IPS-18a (cell line): ENCODE results near the gene PCDHGA1.

Experiments
- H3K27ac ChIP-seq: one replicate; pipeline ENCODE4 v1.5.1; 2013; ENCODE audit warnings: low read length
- H3K27me3 ChIP-seq: one replicate; pipeline ENCODE4 v1.6.1; 2013; ENCODE audit warnings: mild to moderate bottlenecking, low read length; ENCODE audit not compliant: control insufficient read depth, insufficient read depth
- H3K36me3 ChIP-seq: one replicate; pipeline ENCODE4 v1.6.1; 2013; ENCODE audit warnings: low read depth, low read length; ENCODE audit not compliant: control insufficient read depth
- H3K4me1 ChIP-seq: one replicate; pipeline ENCODE4 v1.6.1; 2013; ENCODE audit warnings: low read depth, low read length; ENCODE audit not compliant: control insufficient read depth
- H3K4me3 ChIP-seq: one replicate; pipeline ENCODE4 v1.5.1; 2013; ENCODE audit warnings: low read length
- H3K9ac ChIP-seq: one replicate; pipeline ENCODE4 v1.6.1; 2013; ENCODE audit warnings: mild to moderate bottlenecking, low read length, moderate library complexity
- H3K9me3 ChIP-seq: one replicate; pipeline ENCODE4 v1.6.1; 2013; ENCODE audit warnings: low read depth, low read length; ENCODE audit not compliant: control insufficient read depth

PCDHGA1 gene

GRCh38 chr5:141484641-141485311 lies 154.5 kb downstream of the PCDHGA1 start, which contains the start of gene PCDHGC4:
PCDHGC4 (plus strand) TSS chr5:141485030; CDS start chr5:141485174, 144 bp downstream.
- Histone ChIP-seq H3K27ac (peak within 1 kb of the TSS; percentile 76), H3K4me1 (peaks cover 23% of the 10 kb centered on the region), H3K9me3 (no peaks in the 10 kb centered on the region), H3K4me3 (peak within 1 kb of the TSS; percentile 91), H3K9ac (peak within 1 kb of the TSS; percentile 56), H3K36me3 (peaks cover 3% of the 10 kb centered on the region), H3K27me3 (peaks cover 19% of the 10 kb centered on the region)

DNA sequence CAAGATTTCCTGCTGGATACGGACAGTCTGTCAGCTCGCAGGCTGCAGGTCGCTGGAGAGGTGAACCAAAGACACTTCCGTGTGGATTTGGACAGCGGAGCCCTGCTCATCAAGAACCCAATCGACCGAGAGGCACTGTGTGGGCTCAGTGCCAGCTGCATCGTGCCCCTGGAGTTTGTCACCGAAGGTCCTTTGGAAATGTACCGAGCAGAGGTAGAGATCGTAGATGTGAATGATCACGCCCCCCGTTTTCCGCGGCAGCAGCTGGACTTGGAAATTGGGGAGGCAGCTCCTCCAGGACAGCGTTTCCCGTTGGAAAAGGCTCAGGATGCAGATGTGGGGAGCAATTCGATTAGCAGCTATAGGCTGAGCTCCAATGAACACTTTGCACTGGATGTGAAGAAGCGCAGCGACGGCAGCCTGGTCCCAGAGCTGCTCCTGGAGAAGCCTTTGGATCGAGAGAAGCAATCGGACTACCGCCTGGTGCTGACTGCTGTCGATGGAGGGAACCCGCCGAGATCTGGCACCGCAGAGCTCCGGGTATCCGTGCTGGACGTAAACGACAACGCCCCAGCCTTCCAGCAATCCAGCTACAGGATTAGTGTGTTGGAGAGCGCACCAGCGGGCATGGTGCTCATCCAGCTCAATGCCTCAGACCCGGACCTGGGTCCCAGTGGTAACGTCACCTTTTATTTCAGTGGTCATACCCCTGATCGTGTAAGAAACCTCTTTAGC lies 155.2 kb downstream of the PCDHGA1 start:
- Histone ChIP-seq H3K27me3 (peaks cover 19% of the 10 kb centered on the region), H3K36me3 (peaks cover 5% of the 10 kb centered on the region), H3K4me3 (peak overlapping the region; percentile 91), H3K4me1 (peaks cover 23% of the 10 kb centered on the region), H3K9me3 (no peaks in the 10 kb centered on the region), H3K9ac (peak overlapping the region; percentile 56), H3K27ac (no peak overlapping the region)

GRCh38 chr5:141486091-141486490 lies 155.8 kb downstream of the PCDHGA1 start:
- Histone ChIP-seq H3K4me3 (peak overlapping the region; percentile 91), H3K36me3 (peaks cover 5% of the 10 kb centered on the region), H3K27ac (no peak overlapping the region), H3K4me1 (peaks cover 23% of the 10 kb centered on the region), H3K9me3 (no peaks in the 10 kb centered on the region), H3K27me3 (peaks cover 19% of the 10 kb centered on the region), H3K9ac (no peak overlapping the region)

DNA sequence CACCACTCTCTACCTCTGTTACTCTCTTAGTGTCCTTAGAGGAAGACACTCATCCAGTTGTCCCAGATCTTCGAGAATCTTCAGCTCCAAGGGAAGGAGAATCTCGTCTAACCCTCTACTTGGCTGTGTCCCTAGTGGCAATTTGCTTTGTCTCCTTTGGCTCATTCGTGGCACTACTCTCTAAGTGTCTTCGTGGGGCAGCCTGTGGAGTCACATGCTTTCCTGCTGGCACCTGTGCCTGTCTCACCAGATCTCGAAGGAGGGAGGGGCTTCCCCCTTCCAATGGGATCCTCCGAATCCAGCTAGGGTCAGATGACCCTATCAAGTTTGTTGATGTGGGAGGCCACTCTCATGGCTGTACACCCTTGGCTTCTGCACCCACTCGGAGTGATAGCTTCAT lies 156.8 kb downstream of the PCDHGA1 start:
- H3K4me3 ChIP-seq, result no peak overlapping the region
- H3K36me3 ChIP-seq, result peaks cover 5% of the 10 kb centered on the region
- peaks cover 23% of the 10 kb centered on the region for H3K4me1 ChIP-seq
- H3K9ac ChIP-seq, result no peak overlapping the region
- H3K9me3 ChIP-seq, result no peaks in the 10 kb centered on the region
- peaks cover 19% of the 10 kb centered on the region for H3K27me3 ChIP-seq
- H3K27ac ChIP-seq, result no peak overlapping the region

DNA sequence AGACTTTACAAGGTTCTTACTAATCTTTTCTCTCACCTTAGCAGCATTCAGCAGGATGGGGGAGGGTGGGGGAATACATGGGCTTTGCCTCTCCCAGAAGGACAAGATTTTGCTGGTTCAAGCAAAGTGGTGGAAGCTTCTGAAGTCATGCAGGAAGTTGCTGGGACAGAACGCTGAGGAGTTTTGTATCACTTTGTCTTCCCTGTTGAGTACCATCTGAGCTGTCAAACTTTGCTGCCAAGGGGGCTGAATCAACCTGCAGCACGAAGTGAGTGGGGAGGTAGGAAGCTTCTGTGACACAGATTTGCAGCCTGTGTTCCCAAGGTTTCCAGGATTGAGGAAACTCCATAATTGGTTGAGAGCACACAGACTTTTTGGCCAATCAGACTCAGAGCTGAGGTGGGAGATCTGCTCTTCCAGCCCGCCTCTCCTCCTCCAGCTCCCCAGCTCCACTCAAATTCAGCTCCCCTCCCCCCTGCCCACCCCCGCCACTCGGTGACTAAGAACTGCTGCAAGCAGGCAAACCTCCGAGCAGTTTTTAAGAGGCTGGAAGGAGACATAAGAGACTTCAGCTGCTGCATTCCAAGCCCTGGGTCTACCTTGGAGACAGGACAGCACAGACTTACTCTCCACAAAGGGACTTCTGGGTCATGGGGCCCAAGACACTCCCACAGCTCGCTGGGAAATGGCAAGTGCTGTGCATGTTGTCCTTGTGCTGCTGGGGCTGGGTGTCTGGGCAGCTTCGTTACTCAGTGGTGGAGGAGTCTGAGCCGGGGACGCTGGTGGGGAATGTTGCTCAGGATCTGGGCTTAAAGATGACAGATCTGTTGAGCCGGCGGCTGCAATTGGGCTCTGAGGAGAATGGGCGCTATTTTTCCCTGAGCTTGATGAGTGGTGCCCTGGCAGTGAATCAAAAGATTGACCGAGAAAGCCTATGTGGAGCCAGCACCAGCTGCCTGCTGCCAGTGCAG lies 158.6 kb downstream of the PCDHGA1 start, which contains the start of gene PCDHGC5:
PCDHGC5 (plus strand) TSS at position 491 of the 971 bp plus-strand sequence; CDS start at position 651, 160 bp downstream.
- no peak within 1 kb of the TSS for H3K27ac ChIP-seq
- no peak within 1 kb of the TSS for H3K9ac ChIP-seq
- no peaks in the 10 kb centered on the region for H3K9me3 ChIP-seq
- peaks cover 19% of the 10 kb centered on the region for H3K27me3 ChIP-seq
- no peak within 1 kb of the TSS for H3K4me3 ChIP-seq
- H3K4me1 ChIP-seq, result peaks cover 17% of the 10 kb centered on the region
- peaks cover 5% of the 10 kb centered on the region for H3K36me3 ChIP-seq

GRCh38 chr5:141489841-141490240 lies 159.5 kb downstream of the PCDHGA1 start:
- H3K9me3 ChIP-seq, result no peaks in the 10 kb centered on the region
- peaks cover 19% of the 10 kb centered on the region for H3K27me3 ChIP-seq
- H3K4me1 ChIP-seq, result peaks cover 22% of the 10 kb centered on the region
- H3K4me3 ChIP-seq, result no peak overlapping the region
- no peak overlapping the region for H3K27ac ChIP-seq
- H3K36me3 ChIP-seq, result peaks cover 5% of the 10 kb centered on the region
- no peak overlapping the region for H3K9ac ChIP-seq

GRCh38 chr5:141490271-141490670 lies 160.0 kb downstream of the PCDHGA1 start:
- Histone ChIP-seq H3K36me3 (peaks cover 5% of the 10 kb centered on the region), H3K9ac (no peak overlapping the region), H3K9me3 (no peaks in the 10 kb centered on the region), H3K27ac (no peak overlapping the region), H3K4me3 (no peak overlapping the region), H3K4me1 (peaks cover 26% of the 10 kb centered on the region), H3K27me3 (peaks cover 16% of the 10 kb centered on the region)

- Histone ChIP-seq H3K9ac (no peak overlapping the region), H3K9me3 (no peaks in the 10 kb centered on the region), H3K4me3 (no peak overlapping the region), H3K27me3 (peaks cover 11% of the 10 kb centered on the region), H3K27ac (no peak overlapping the region), H3K36me3 (peaks cover 5% of the 10 kb centered on the region), H3K4me1 (peaks cover 28% of the 10 kb centered on the region)
Observed at GRCh38 chr5:141490771-141491170, 160.5 kb downstream of the PCDHGA1 start.

GRCh38 chr5:141491323-141492167 lies 161.2 kb downstream of the PCDHGA1 start:
- H3K4me1 ChIP-seq, result peaks cover 34% of the 10 kb centered on the region
- H3K27me3 ChIP-seq, result peaks cover 3% of the 10 kb centered on the region
- no peaks in the 10 kb centered on the region for H3K9me3 ChIP-seq
- H3K9ac ChIP-seq, result no peak overlapping the region
- no peak overlapping the region for H3K4me3 ChIP-seq
- H3K36me3 ChIP-seq, result peaks cover 5% of the 10 kb centered on the region
- H3K27ac ChIP-seq, result no peak overlapping the region

- Histone ChIP-seq H3K4me1 (peaks cover 35% of the 10 kb centered on the region), H3K4me3 (no peak overlapping the region)
Observed at GRCh38 chr5:141492168-141492885, 162.0 kb downstream of the PCDHGA1 start.

More at GRCh38 chr5:141492168-141492885, 162.0 kb downstream of the PCDHGA1 start:
- no peak overlapping the region for H3K9ac ChIP-seq
- H3K27me3 ChIP-seq, result no peaks in the 10 kb centered on the region
- peaks cover 5% of the 10 kb centered on the region for H3K36me3 ChIP-seq
- no peaks in the 10 kb centered on the region for H3K9me3 ChIP-seq
- H3K27ac ChIP-seq, result no peak overlapping the region
